HG03039 (cell line): ENCODE data around the gene PDLIM4.
A peak's percentile ranks its signal among the peaks of the same experiment; 100 is the strongest.

Experiments
- ATAC-seq: cut with Tn5 transposase; IDR thresholded peaks from one replicate; pipeline ENCODE4 v1.9.1; 2021; ENCODE audit warnings: mild to moderate bottlenecking, moderate library complexity; ENCODE audit not compliant: unreplicated experiment

Gene PDLIM4

DNA sequence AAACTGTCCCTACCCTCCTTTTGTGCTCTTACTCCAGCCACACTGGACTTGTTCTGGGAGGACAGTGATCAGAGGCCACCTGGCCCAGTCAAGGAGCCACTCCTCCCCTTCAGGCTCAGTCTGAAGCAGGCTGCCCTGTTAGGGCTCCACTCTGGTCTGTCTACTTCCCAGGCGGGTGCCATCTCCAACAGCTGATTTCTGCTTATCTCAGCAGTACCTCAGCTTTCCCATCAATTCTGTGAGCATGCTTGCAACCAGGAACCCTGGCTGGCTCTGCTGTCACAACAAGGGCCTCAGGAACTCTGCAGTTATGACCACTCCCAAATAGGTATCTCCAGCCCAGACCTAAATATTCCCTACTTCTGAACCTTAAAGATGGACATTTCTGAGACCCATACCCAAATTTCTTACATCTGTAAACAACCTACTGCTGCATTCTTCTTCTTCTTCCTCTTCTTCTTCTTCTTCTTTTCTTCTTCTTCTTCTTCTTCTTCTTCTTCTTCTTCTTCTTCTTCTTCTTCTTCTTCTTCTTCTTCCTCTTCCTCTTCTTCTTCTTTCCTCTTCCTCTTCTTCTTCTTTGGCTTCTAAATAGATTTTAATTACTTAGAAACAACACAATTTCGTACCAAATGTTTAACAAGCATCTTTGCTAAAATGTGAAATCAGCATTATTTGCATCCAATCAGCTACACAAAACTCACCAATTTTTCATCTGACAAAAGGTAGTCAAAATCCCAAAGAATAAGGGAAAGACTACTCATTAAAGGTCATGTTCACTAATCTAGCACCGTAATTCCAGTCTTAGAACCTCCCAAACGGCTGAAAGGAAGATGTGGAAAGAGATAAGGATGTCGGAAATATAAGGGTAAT, 23.1 kb downstream of the PDLIM4 start:
- ATAC-seq = no peak

DNA sequence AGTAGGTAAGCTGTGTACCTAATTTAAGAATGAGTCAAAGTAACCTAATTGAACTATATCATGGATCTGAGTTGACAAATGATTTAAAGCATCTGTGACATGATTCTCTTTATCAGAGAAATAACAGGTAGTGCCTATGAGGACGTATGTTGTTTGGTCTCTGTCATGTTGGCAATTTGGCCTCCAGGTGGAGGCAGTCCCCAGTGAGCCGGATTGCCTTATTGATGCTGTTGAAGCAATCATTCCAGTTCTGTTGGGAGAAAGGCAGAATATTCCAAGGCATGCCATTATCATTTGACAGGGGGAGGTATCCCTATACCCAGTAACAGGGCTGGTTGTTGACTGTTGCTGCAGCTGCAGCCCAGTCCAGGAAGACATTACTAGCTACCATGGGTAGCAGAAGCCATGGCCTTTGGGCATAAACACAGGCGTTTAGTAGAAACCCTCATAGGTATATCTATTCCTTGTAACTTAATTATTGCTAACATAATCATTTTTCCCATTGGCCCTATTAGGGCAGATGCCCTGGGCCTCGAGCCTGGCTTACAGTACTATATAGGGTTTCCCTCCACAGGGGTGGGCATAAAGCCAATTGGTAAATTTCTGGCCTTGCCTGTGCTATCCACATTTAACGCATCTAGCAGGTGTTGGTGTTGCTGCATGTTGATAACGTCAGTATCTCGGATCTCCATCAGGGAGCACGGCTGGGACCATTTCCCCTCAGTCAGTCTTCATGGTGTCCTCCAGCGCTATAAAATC, 24.5 kb downstream of the PDLIM4 start:
- ATAC-seq = no peak

DNA sequence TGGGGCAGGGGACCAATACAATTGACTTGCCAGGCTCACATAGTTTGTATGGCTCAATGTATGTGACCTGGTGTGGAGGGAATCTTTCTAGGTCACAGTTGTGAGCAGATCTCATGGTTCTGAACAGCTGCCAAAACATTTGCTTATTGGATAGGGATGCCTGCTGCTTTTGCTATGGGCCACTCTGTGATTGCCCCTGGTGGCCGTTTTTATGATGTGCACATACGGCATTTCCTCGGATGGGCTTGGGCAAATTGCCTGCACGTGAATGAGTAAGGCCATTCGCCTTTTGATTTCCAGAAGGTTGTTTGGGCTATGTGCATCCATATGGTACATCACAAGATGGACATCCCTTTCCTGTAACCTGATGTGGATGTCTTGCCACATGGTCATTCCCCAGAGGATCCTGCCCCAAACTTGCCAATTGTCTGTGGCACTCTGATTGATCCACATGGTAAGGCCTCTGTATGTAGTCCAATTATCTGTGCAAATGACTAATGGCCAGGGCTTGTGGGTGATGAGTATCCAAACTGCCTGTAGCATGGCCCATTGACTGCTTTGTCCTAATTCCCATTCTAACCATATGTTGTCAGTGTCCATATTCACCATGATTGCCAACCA, 26.0 kb downstream of the PDLIM4 start:
- no peak for ATAC-seq

DNA sequence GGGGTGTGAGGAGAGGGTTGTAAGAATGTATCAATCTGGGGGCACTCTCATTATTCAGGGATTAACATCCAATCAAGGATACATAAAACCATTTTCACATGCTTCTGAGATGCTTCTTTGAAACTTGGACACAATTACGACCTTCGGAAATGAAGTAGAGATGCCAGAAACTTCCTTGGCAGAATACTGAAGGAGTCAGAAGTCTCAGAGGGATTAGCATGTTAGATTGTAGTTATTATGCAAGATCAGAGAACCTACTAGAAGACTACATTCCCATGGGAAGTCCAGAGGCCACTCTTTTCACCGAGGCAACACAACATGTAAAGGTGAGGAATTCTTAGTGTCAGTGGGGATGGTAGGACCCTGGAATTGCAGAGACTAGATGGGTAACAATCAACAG, 31.6 kb downstream of the PDLIM4 start:
- ATAC-seq = no peak

DNA sequence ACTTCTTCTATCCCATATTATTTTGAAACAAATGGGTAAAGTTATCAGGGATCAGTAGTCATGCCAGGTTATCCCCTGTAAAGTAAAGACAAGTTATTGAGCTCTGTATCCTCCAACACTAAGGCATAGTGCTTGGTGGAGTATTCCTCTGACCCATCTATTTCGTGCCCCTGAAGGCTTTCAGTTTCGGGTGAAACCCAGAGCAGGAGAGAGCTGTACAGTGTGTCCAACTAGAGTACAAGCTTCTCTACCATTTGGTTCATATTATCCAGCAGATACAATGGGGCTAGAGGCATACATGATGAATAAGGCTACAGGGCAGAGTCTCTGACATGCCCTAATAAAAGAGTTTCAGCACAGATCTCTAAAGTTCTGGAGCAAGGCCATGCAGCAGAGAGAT, 33.5 kb downstream of the PDLIM4 start:
- no peak for ATAC-seq

DNA sequence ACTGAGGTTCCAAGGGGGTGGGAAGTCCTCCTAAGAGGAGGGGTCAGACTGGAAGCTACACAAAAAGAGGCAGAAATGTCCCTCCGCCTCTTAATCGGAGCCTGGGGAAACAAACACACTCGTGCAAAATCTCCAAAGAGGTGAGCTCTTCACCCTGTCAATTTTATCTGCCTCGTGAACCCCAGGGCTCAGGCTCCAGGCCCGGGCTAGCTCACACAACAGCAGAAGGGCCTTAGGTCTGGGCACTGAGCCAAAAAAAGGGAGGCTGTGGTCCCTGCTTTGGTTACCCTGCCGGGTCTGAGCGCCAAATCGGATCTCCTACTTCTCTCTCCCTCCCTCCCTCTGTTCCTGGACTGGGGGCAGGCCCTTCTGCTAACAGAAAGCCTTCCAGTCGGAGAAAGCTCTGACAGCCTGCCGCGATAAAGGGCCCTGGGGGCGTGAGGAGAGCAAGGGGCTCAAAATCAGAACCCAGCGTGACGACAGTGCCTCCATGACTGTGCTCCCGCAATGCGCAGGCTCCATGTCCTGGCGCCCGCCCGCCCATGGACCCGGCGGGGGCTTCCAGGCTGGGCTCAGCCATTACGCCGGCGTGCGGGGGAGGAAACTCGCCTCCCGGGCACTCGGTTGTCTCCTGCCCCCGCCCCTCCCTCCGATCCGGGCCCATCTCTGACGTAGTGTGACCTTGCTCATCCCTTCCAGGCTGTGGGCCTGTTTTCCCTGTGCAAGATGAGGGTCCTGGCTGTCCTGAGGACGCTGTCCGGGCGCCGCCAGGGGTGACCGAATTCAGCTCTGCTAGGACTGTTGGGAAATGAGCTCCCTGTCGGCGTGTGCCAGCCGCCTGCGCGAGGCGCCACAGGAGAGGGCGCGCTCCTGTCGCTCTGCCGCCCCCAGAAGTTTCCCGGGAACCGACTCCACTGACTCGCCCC, 35.8 kb downstream of the PDLIM4 start:
- ATAC-seq = peak; percentile 28

DNA sequence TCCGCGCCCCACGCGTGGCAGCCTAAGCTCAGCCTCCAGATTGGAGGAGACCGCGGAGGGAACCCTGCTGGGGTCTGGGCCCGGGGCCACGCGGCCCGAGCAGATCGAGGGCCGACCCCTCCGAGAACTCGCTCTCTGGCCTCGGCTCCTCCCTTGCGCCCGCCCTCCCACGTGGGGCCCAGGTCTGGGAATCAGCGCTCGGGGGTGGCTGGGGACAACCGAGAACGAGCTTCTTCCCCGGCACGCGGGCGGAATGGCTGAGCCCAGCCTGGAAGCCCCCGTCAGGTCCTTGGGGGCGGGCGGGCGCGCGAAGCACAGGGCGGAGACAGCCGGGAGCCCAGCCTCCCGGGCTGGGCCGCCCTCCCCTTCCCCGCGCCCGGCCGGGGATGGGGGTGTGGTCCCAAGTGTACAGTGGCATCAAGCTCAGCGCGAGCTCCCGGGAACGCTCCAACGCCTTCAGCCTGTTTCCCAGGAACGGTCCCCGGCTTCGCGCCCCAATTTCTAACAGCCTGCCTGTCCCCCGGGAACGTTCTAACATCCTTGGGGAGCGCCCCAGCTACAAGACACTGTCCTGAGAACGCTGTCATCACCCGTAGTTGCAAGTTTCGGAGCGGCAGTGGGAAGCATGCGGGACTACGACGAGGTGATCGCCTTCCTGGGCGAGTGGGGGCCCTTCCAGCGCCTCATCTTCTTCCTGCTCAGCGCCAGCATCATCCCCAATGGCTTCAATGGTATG, 36.7 kb downstream of the PDLIM4 start, which contains the start of gene SLC22A4:
Gene SLC22A4 (plus strand): TSS at position 403 of the 736 bp plus-strand sequence. CDS start 223 bp downstream, at position 626.
- peak; percentile 59 for ATAC-seq

DNA sequence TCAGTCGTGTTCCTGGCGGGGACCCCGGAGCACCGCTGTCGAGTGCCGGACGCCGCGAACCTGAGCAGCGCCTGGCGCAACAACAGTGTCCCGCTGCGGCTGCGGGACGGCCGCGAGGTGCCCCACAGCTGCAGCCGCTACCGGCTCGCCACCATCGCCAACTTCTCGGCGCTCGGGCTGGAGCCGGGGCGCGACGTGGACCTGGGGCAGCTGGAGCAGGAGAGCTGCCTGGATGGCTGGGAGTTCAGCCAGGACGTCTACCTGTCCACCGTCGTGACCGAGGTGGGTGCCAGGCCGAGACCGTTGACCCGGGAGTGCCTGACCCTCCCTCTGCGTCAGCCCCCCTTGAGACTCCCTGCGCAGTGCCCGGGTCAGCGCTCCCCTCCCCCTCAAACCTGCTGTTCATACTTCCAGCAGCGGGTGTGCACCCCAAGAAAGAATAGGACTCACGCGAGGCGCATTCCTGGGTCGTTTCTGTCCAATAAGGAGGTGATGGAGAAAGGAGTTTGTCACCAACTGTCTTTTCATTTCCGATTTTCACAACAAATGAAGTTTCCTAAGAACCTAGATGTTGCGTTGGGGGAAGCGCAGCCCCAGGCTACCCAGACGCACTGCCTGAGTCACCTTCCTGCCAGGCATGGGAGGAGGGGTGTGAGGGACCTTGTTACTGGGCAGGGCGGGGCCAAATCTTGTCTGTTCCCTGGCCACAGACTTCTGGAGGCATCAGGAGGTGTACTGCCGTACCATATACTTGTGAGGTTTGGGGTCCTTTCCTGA, 37.4 kb downstream of the PDLIM4 start:
- ATAC-seq = no peak

DNA sequence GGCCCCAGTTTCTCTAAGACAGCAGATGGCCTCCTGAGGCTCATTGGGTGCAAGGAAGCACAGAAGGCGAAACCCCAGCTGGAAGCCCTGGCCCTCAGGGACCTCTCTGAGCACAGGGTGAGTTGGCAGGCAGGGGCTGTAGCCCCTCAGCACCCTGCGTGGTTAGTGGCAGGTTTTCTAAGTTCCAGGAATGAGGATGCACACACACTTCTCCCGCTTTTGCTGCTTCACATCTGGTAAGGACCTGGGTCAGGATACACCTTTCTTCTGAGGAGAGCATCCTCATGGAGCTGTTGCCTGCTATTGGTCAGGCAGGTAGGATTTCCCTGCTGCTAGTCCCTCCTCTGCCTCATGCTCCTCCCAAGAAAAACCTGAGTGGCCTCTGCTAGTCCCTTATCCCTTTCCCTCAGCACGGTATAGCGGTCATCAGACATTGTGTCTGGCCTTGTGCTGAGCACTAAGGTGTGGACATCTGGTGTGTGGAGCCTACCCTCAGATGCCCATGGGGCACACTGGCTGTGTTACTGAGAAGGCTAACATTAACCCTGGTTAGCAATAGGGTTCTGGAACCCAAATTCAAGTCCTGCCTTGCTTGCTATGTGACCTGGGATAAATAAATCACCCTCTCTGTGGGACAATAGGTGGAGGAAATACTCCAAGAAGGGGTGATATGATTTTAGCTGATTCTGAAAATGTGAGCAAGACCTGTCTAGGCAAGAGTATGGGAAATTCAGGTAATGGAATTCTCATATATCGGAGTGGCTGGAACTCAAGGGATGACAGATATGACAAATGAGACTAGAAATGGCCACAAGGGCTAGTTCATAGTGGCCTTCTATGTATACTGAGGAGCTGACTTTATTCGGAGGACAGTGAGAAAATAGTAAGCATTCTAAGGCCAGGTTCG, 38.3 kb downstream of the PDLIM4 start:
- ATAC-seq = no peak

DNA sequence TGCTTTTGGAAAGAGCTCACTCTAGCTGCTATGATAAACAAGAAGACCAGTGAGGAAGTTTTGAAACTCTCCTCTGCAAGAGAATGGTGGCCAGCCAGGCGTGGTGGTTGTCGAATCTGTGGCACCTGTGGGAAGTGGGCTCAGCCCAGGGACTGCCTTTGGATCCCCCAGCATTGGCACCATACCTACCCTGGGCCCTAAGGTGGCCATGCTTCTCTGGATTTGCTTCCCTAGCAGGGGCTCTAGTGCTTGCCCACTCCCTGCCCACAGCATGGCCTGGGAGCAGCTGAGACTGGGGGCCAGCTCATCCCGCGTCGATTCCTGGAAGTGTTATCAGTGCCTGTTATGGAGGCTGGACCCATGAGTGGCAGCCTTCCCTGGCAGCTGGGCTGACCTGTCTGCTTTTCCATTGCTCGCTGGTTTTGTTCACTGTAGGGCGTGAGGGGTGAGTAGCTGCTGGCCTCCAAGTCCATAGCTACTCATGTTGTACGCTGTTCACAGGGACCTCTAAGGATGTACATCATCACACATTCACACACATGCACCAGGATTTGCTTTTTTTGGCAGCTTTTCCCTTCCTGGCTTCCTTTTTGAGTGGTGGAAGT, 39.0 kb downstream of the PDLIM4 start:
- no peak for ATAC-seq

DNA sequence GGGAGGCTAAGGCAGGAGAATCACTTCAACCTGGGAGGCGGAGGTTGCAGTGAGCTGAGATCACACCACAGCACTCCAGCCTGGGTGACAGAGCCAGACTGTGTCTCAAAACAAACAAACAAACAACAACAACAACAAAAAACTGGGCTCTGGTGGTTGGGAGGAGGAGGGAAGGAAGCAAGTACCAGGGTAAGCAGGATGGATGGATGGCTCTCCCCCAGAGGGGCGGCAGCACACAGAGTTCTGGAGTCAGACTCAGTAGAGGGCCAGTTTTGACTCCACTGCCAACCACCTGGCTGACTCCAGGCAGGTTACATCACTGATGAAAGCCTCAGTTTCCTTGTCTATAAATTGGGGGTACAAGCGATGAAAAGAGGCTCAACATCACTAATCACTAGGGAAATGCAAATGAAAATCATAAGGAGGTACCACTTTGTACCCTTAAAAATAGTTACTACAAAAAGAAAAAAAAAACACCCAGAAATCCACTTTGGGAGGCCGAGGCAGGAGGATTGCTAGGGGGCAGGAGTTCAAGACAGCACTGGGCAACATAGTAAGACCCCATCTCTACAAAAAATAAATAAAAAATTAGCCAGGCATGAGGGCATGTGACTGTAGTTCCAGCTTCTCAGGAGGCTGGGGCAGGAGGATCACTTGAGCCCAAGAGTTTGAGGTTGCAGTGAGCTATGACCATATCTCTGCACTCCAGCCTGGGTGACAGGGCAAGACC, 39.9 kb downstream of the PDLIM4 start:
- no peak for ATAC-seq

DNA sequence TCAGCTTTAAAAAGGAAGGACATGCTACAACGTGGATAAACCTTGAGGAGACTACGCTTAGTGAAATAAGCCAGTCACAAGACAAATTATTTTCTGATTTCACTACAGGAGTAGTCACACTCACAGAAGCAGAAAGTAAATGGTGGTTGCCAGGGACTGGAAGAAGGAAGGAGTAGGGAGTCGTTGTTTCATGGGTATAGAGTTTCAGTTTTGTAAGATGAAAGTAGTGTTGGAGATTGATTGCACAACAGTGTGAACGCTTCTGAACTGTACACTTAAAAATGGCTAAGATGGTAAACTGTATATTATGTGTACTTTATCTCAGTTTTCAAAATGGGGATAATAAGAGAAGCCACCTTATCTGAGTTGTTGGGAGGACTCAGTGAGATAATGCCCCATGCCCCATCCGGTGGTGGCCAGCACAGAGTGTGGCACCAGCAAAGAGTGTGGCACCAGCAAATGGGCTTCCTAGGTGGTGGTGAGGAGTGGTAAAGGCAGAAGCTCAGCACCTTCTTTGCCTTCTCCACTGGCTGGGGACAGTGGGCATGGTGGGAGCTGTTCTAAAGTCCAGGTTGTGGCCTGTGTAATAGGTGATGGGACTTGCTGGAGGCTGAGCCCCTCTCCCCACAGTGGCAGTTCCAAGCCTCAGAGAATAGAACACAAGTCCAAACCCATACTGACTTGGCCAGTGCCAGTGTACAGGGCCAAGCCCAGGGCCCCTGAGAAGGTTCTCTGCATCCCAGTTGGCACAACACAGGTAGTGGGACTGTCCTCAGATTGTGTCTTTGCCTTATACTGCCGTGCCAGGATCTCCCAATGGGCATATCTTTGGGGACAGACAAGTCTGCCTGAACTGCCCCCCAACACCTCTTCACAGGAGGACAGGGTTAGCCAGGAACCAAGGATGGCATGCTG, 41.1 kb downstream of the PDLIM4 start:
- no peak for ATAC-seq

DNA sequence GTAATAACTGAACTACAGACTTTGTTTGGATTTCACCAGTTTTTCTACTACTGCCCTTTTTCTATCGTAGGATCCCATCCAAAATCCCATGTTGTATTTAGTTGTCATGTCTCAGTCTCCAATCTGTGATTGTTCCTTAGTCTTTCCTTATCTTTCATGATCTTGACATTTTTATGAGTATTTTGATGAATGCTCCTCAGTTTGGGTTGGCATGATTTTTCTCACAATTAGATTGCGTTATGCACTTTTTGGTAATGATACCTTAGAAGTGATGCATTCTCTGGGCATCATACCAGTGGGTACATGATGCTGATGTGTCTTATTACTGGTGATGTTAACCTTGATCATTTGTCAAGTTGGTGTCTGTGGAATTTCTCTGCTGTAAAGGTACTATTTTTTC, 42.4 kb downstream of the PDLIM4 start:
- no peak for ATAC-seq

DNA sequence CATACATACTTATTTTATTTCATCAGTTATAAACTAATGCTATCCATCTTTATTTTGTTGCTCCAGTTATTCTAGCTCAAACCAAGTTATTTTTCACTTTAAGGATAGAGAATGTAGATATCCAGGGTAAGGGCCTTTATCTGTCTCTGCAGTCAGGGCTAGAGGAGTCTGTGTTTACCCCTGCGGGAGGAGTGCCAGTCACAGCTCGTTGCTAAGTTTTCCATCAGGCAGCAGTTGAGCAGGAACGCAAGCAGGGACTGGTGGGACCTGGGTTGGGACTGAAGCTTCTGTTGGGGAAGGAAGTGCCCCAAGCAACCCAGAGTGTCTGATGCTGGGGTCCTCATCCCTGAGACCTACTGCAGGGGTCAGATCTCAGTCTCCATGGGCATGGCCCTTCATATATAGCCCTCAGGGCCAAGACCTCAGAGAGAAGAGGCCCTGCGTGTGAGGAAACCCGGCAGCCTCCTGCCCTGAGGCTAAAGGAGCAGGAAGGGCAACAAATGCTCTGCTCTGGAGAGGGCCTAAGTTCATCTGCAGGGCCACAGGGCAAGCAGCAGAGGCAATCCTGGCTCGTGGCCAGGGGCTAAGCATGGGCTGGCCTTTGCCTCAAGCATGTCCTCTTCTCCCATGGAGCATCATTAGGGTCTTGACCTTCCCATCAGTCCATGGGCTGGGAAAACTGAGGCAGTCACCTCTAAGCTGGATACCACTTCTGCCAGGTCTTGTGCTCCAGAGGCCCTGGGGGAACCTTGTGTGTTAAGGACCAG, 43.3 kb downstream of the PDLIM4 start:
- no peak for ATAC-seq
